ENCODE measurements around the gene TRIM32. TPM values are rescaled to one million over a fixed set of nuclear protein-coding genes. Genes with fewer than 3 reads are reported as not detected.

TRIM32 gene
- total RNA-seq, 2 experiments from 2014 or later, result 4.4 to 5.8 TPM

- DNase-seq, result no peak
- POLR2A ChIA-PET, result interaction anchor here (0.6 kb wide), 1 partner anchor 30 kb away, joined by 3 read pairs; the partner anchor contains the start of gene TRIM32
- no peaks in the 10 kb centered on the region for H3K9me3 Mint-ChIP-seq
- H3K36me3 Mint-ChIP-seq (ENCODE audit: low read depth), result no peaks in the 10 kb centered on the region
- no peak overlapping the region for H3K4me3 ChIP-seq (ENCODE audit: low read length)
- peaks cover 8% of the 10 kb centered on the region for H3K4me1 Mint-ChIP-seq (ENCODE audit: low read depth)
- no peak for ATAC-seq (ENCODE audit: poor library complexity)
- H3K27ac Mint-ChIP-seq, result no peak overlapping the region
- H3K27me3 Mint-ChIP-seq, result peaks cover 7% of the 10 kb centered on the region
- TF ChIP-seq CTCF (IDR thresholded peaks at IDR 0.05), result no peak
- no peaks in the 10 kb centered on the region for H3K36me3 ChIP-seq (ENCODE audit: insufficient read depth, low read length)
- CTCF ChIA-PET, result no interaction called here
- no peaks in the 10 kb centered on the region for H3K9me3 ChIP-seq (ENCODE audit: control insufficient read depth in 1 of 2, insufficient read depth in 1 of 2, low read length in 2 of 2)
- intact Hi-C loops (cut with DNase I, micrococcal nuclease), result no loop called here
- H3K27me3 ChIP-seq (ENCODE audit: control insufficient read depth in 1 of 2, insufficient read depth in 2 of 2, low read length in 2 of 2), result no peaks in the 10 kb centered on the region
- no peak overlapping the region for H3K4me3 Mint-ChIP-seq
- no peak overlapping the region for H3K27ac ChIP-seq (ENCODE audit: low read depth in 1 of 2, low read length in 2 of 2)
- no peaks in the 10 kb centered on the region for H3K4me1 ChIP-seq (ENCODE audit: insufficient read depth, low read length)
These were observed 30.0 kb downstream of the TRIM32 start for GRCh38 chr9:116717150-116717549.

- Histone ChIP-seq H3K9me3 (ENCODE audit: control insufficient read depth in 1 of 2, insufficient read depth in 1 of 2, low read length in 2 of 2) (no peaks in the 10 kb centered on the region), H3K4me1 (ENCODE audit: insufficient read depth, low read length) (no peaks in the 10 kb centered on the region), H3K36me3 (ENCODE audit: insufficient read depth, low read length) (no peaks in the 10 kb centered on the region), H3K4me3 (ENCODE audit: low read length) (no peak overlapping the region), H3K27me3 (ENCODE audit: control insufficient read depth in 1 of 2, insufficient read depth in 2 of 2, low read length in 2 of 2) (no peaks in the 10 kb centered on the region), H3K27ac (ENCODE audit: low read depth in 1 of 2, low read length in 2 of 2) (no peak overlapping the region)
- no peak overlapping the region for H3K27ac Mint-ChIP-seq
- H3K4me1 Mint-ChIP-seq (ENCODE audit: low read depth), result peaks cover 8% of the 10 kb centered on the region
- peaks cover 7% of the 10 kb centered on the region for H3K27me3 Mint-ChIP-seq
- no peaks in the 10 kb centered on the region for H3K9me3 Mint-ChIP-seq
- H3K4me3 Mint-ChIP-seq, result no peak overlapping the region
- ChIA-PET POLR2A (no interaction called here), CTCF (no interaction called here)
- ATAC-seq (ENCODE audit: poor library complexity) (no peak), DNase-seq (no peak)
- no peak for TF ChIP-seq CTCF (IDR thresholded peaks at IDR 0.05)
- intact Hi-C loops (cut with DNase I, micrococcal nuclease), result no loop called here
- H3K36me3 Mint-ChIP-seq (ENCODE audit: low read depth), result no peaks in the 10 kb centered on the region
These were observed 31.0 kb downstream of the TRIM32 start for GRCh38 chr9:116718111-116718510.

GRCh38 chr9:116720111-116720510 is 33.0 kb downstream of the TRIM32 start:
- Histone ChIP-seq H3K4me3 (ENCODE audit: low read length) (no peak overlapping the region), H3K27ac (ENCODE audit: low read depth in 1 of 2, low read length in 2 of 2) (no peak overlapping the region), H3K27me3 (ENCODE audit: control insufficient read depth in 1 of 2, insufficient read depth in 2 of 2, low read length in 2 of 2) (no peaks in the 10 kb centered on the region), H3K9me3 (ENCODE audit: control insufficient read depth in 1 of 2, insufficient read depth in 1 of 2, low read length in 2 of 2) (no peaks in the 10 kb centered on the region), H3K4me1 (ENCODE audit: insufficient read depth, low read length) (no peaks in the 10 kb centered on the region), H3K36me3 (ENCODE audit: insufficient read depth, low read length) (no peaks in the 10 kb centered on the region)
- ATAC-seq (ENCODE audit: poor library complexity) (no peak), DNase-seq (no peak)
- intact Hi-C loops (cut with DNase I, micrococcal nuclease), result no loop called here
- Mint-ChIP-seq H3K4me3 (no peak overlapping the region), H3K4me1 (ENCODE audit: low read depth) (peaks cover 8% of the 10 kb centered on the region), H3K27ac (no peak overlapping the region), H3K36me3 (ENCODE audit: low read depth) (no peaks in the 10 kb centered on the region), H3K27me3 (peaks cover 11% of the 10 kb centered on the region), H3K9me3 (no peaks in the 10 kb centered on the region)
- CTCF ChIA-PET, result no interaction called here
- POLR2A ChIA-PET, result no interaction called here
- TF ChIP-seq CTCF (IDR thresholded peaks at IDR 0.05), result no peak

All from CD4-positive, alpha-beta T cell (primary cell).